Astrocyte (in vitro differentiated cells and primary cell): Measurements from ENCODE around the gene NPRL2.

Experiments
- CTCF ChIP-seq: IDR thresholded peaks from 2 replicates; pipeline ENCODE4 v1.5.1; 2011; ENCODE audit warnings: low read depth, mild to moderate bottlenecking, inconsistent platforms, low read length, moderate library complexity; ENCODE audit not compliant: insufficient read depth
- EZH2 ChIP-seq: IDR thresholded peaks from 2 replicates; pipeline ENCODE4 v1.6.1; 2012; ENCODE audit warnings: mild to moderate bottlenecking, low read length, inconsistent platforms; ENCODE audit not compliant: insufficient read depth

GRCh38 chr3:50354186-50354764 lies 3.7 kb upstream of the NPRL2 start:
- no peak for TF ChIP-seq CTCF
- TF ChIP-seq EZH2, result no peak
